Measurements from ENCODE around the gene IP6K1.
A peak's percentile ranks its signal among the peaks of the same experiment; 100 is the strongest.

The IP6K1 gene

DNA sequence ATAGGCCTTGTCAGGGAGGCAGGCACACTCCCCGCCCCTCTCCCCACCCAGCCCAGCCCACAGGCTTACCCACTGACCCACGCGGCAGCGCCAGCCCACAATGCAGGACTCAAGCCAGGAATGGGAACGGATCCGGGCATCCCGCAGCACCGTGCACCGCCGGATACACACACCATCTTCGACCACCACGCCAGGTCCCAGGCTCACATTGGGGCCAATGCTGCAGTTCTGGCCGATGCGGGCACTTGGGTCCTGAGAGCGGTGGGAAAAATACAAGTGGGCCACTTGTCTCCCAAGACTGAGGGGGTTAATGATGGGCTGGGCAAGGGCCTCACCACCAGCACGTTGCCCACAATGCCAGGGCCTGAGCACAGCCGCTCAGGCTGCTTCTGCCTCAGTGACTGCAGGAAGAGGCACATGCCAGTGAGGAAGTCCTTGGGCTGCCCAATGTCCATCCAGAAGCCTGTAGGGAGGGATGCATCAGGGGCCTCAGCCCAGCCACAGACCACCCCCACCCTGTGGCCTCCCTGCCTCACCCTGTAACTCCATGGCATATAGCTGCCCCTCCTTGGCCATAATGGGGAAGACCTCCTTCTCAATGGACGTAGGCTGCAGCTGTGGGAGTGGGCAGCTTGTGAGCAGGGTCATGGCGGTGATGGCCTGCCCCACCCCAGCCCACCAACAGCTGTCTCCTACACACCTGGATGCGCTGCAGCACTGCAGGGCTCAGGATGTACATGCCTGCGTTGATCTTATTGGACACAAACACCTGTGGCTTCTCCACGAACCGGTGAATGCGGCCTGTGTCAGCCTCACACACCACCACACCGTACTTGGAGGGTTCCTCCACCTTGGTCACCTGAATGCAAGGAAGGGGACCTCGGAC, 64.2 kb downstream of the IP6K1 start:
- TF ChIP-seq, protein P1, sequence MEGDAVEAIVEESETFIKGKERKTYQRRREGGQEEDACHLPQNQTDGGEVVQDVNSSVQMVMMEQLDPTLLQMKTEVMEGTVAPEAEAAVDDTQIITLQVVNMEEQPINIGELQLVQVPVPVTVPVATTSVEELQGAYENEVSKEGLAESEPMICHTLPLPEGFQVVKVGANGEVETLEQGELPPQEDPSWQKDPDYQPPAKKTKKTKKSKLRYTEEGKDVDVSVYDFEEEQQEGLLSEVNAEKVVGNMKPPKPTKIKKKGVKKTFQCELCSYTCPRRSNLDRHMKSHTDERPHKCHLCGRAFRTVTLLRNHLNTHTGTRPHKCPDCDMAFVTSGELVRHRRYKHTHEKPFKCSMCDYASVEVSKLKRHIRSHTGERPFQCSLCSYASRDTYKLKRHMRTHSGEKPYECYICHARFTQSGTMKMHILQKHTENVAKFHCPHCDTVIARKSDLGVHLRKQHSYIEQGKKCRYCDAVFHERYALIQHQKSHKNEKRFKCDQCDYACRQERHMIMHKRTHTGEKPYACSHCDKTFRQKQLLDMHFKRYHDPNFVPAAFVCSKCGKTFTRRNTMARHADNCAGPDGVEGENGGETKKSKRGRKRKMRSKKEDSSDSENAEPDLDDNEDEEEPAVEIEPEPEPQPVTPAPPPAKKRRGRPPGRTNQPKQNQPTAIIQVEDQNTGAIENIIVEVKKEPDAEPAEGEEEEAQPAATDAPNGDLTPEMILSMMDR (conservative IDR thresholded peaks at IDR 0.05; ENCODE audit: low read length) = no peak
- H3K4me3 ChIP-seq (ENCODE audit: low read length) = peak overlapping the region; percentile 100
- DNase-seq (ENCODE audit: low read depth) = no peak

DNA sequence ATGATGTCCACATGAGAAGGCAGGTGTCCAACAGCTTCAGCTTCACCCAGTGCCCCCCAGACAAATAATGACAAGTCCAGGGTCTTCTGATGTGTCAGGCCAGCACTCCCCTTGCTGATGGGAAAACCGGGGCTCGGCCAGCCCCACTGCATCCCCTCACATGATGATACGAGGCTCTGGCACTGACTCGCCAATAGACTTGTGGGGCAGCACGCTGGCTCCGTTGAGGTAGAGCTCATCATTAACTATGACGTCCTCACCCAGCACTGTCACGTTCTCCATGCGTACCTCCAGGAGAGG, 64.8 kb downstream of the IP6K1 start:
- TF ChIP-seq, protein P1 (conservative IDR thresholded peaks at IDR 0.05; ENCODE audit: low read length) = no peak
- DNase-seq (ENCODE audit: low read depth) = no peak

DNA sequence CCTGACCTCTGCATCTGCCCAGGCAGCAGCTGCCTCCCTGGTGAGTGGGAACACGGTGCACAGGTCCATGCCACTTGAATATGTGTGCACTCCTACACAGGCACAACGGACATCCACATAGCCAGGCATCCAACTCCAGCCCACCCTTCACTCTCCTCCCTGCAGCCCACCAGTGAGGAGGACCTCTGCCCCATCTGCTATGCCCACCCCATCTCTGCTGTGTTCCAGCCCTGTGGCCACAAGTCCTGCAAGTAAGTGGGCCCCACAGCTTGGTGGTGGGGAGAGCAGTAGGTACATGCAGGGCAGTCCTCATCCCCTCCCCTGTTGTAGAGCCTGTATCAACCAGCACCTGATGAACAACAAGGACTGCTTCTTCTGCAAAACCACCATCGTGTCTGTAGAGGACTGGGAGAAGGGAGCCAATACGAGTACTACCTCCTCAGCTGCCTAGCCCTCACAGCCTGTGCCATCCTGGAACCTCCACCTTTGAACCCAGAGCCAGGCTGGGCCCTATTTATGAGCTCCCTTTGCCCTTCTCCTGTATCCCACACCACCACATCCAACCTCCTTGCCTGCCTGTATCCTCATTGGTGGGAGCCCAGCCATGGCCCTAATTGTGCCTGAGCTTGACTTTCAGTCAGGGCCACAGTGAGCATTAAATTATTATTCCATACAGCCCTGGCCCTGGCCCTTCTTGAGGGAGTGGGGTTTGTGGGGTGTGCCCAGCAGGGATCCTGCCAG, 65.3 kb downstream of the IP6K1 start:
- DNase-seq (ENCODE audit: low read depth) = no peak
- no peak overlapping the region for H3K4me3 ChIP-seq (ENCODE audit: low read length)
- TF ChIP-seq, protein P1 (conservative IDR thresholded peaks at IDR 0.05; ENCODE audit: low read length) = no peak

More for the DNA sequence above, 64.8 kb downstream of the IP6K1 start:
- H3K4me3 ChIP-seq (ENCODE audit: low read length) = no peak overlapping the region

DNA sequence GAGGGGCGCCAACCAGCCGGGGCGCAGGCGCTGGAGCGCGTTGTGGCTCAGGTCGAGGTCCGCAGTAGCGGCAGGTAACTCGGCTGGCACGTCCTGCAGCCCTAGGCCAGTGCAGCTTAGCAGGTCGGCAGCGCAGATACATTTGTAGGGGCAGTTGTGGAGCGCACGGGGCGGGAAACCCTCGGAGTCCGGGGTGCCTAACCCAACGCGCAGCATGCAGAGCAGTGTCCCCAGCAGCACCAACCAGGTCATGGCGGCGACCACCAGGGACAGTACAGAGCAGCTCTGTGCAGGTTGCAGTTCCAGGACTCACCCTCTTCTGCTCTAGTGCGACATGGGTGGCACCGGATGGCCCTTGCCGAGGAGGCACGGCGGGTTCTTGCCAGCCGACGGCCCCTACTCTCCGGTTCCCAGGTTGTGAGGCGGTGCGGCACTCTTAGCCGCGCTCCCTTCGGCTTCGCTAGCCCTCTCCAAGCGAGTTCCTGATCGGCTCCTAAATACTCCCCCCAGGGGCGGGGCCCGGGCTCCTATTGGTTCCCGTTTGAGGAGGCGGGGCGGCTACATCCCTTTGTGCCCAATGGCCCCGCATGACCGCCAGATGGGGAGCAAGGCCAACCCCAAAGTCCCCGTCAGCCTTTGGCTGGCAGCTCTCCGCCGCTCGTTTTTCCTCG, 67.0 kb downstream of the IP6K1 start, which contains the start of gene AMIGO3:
Gene AMIGO3 (minus strand): TSS at position 471 of the 671 bp plus-strand sequence. CDS start 219 bp downstream, at position 252.
- peak within 1 kb of the TSS; percentile 64 for H3K4me3 ChIP-seq (ENCODE audit: low read length)
- peak; percentile 90 for DNase-seq (ENCODE audit: low read depth)
- TF ChIP-seq, protein P1 (conservative IDR thresholded peaks at IDR 0.05; ENCODE audit: low read length) = peak; percentile 57

DNA sequence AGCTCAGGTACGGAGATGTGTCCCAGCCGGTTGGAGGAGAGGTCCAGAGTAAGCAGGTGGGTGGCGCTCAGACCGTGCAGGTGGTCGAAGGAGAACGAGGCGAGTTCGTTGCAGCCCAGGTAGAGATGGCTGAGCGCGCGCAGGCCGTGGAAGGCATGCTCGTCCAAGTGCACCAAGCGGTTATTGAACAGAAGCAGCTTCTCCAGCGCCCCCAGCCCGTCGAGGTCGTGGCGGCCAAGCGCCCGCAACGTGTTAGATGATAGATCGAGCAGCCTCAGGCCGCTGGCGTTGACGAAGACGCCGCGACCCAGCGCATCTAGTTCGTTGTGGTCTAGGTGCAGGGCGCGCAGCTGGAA, 67.5 kb downstream of the IP6K1 start:
- TF ChIP-seq, protein P1 (conservative IDR thresholded peaks at IDR 0.05; ENCODE audit: low read length) = no peak
- H3K4me3 ChIP-seq (ENCODE audit: low read length) = peak overlapping the region; percentile 64
- no peak for DNase-seq (ENCODE audit: low read depth)

DNA sequence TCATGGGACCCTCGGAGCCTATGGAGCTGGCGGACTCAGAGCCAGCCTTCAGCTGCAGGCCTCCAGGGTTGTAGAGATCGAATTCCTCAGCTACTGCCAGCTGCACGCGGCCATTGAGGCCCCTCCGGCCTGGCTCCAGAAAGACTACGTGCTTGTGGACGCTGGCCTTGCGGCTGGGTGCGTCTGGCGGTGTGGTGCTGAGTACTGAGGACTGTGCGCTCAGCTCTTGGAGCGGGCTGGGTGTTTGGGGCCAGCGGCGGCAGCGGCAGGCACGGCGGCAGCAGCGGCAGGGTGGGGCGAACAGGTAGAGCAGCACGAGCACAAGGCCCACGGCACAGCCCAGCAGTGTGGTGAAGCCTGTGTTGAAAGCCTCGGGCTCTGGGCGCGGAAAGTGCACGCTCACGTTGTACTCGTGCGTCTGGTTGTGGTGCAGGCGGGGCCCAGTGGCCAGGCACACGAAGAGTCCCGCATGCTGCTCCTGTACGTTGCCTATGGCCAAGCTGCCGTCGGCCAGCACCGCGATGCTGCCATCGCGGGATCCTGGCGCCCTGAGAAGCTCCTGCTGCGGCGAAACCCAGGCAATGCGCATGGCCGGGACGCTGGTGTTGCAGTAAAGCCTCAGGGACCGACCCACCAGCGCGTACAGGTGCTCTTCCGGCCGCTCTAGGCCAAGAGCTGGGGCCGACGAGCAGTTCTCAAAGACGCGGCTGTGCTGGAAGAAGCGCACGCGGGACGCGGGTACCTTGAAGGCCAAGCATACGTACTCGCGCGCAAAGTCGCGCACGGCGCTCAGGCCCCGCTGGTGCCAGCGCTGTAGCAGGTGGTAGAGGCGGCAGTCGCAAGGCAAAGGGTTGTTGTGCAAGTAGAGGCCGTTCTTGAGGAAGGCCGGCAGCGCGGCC, 68.1 kb downstream of the IP6K1 start:
- no peak overlapping the region for H3K4me3 ChIP-seq (ENCODE audit: low read length)
- TF ChIP-seq, protein P1 (conservative IDR thresholded peaks at IDR 0.05; ENCODE audit: low read length) = no peak
- no peak for DNase-seq (ENCODE audit: low read depth)

All from AG10803 (cell line).